Sigmoid colon (tissue), 4 donors: ENCODE data around the gene EMID1.

Experiments
- EP300 ChIP-seq, 4 donors: sonication (generic); formaldehyde crosslinking; IDR thresholded peaks; one replicate each; pipeline ENCODE4 v1.6.1; 2017; ENCODE audit warnings: antibody characterized with exemption in 4 of 4
- POLR2A ChIP-seq, 2 donors: fragments of 450-650 bp; IDR thresholded peaks; one replicate each; pipeline ENCODE4 v1.6.1; 2016; ENCODE audit warnings: antibody characterized with exemption in 2 of 2, mild to moderate bottlenecking in 2 of 2, moderate library complexity in 2 of 2
- POLR2AphosphoS5 ChIP-seq, 4 donors: sonication (generic); formaldehyde crosslinking; IDR thresholded peaks; one replicate each; pipeline ENCODE4 v1.6.1; 2017; ENCODE audit warnings: antibody characterized with exemption in 4 of 4
- TF ChIP-seq, protein P1 (sequence below), 4 experiments: fragments of 450-650 bp in 3 of 4; fragments of 200-600 bp in 1 of 4; IDR thresholded peaks; one replicate each; pipeline ENCODE4 v1.5.1; 2016 to 2019; ENCODE audit warnings: antibody characterized with exemption in 4 of 4, mild to moderate bottlenecking in 3 of 4, moderate library complexity in 2 of 4

GRCh38 chr22:29226351-29226981, 20.8 kb downstream of the EMID1 start:
- TF ChIP-seq, protein P1, sequence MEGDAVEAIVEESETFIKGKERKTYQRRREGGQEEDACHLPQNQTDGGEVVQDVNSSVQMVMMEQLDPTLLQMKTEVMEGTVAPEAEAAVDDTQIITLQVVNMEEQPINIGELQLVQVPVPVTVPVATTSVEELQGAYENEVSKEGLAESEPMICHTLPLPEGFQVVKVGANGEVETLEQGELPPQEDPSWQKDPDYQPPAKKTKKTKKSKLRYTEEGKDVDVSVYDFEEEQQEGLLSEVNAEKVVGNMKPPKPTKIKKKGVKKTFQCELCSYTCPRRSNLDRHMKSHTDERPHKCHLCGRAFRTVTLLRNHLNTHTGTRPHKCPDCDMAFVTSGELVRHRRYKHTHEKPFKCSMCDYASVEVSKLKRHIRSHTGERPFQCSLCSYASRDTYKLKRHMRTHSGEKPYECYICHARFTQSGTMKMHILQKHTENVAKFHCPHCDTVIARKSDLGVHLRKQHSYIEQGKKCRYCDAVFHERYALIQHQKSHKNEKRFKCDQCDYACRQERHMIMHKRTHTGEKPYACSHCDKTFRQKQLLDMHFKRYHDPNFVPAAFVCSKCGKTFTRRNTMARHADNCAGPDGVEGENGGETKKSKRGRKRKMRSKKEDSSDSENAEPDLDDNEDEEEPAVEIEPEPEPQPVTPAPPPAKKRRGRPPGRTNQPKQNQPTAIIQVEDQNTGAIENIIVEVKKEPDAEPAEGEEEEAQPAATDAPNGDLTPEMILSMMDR (IDR thresholded peaks at IDR 0.05) = no peak
- TF ChIP-seq EP300 (IDR thresholded peaks at IDR 0.05) = no peak
- no peak for TF ChIP-seq POLR2A (IDR thresholded peaks at IDR 0.05)
- TF ChIP-seq POLR2AphosphoS5 (IDR thresholded peaks at IDR 0.05) = no peak
